Measurements from ENCODE around the gene TMEM145. TPM values are rescaled to one million over a fixed set of nuclear protein-coding genes. Genes with fewer than 3 reads are reported as not detected.

TMEM145 gene
- total RNA-seq, 2 experiments from 2014 or later = 1.8 TPM; not detected in 1

- DNase-seq (ENCODE audit: low spot score) = no peak
- Histone ChIP-seq H3K4me1 (ENCODE audit: insufficient read depth, low read length, poor library complexity, severe bottlenecking) (peaks cover 6% of the 10 kb centered on the region), H3K9me2 (ENCODE audit: insufficient read depth, low read length) (no peaks in the 10 kb centered on the region), H3K36me3 (ENCODE audit: insufficient read depth, low read length) (peaks cover 10% of the 10 kb centered on the region; the same call in 1 of the 2 replicates), H3K27ac (ENCODE audit: low read depth, low read length, poor library complexity, severe bottlenecking) (no peak overlapping the region), H3K4me3 (ENCODE audit: low read depth, low read length, poor library complexity, severe bottlenecking) (no peak overlapping the region), H4K20me1 (ENCODE audit: insufficient read depth, low read length) (no peaks in the 10 kb centered on the region), H2AFZ (ENCODE audit: low read length) (no peak overlapping the region), H3K79me2 (ENCODE audit: insufficient read depth, low read depth, low read length) (peaks cover 5% of the 10 kb centered on the region; the same call in 1 of the 2 replicates), H3K9me3 (ENCODE audit: low read length) (no peaks in the 10 kb centered on the region), H3K4me2 (ENCODE audit: low read length) (no peak overlapping the region)
- POLR2A ChIA-PET = no interaction called here
- TF ChIP-seq, protein P1, sequence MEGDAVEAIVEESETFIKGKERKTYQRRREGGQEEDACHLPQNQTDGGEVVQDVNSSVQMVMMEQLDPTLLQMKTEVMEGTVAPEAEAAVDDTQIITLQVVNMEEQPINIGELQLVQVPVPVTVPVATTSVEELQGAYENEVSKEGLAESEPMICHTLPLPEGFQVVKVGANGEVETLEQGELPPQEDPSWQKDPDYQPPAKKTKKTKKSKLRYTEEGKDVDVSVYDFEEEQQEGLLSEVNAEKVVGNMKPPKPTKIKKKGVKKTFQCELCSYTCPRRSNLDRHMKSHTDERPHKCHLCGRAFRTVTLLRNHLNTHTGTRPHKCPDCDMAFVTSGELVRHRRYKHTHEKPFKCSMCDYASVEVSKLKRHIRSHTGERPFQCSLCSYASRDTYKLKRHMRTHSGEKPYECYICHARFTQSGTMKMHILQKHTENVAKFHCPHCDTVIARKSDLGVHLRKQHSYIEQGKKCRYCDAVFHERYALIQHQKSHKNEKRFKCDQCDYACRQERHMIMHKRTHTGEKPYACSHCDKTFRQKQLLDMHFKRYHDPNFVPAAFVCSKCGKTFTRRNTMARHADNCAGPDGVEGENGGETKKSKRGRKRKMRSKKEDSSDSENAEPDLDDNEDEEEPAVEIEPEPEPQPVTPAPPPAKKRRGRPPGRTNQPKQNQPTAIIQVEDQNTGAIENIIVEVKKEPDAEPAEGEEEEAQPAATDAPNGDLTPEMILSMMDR (conservative IDR thresholded peaks at IDR 0.05; ENCODE audit: low read length) = no peak
- TF ChIP-seq EZH2phosphoT487 (IDR thresholded peaks at IDR 0.05; ENCODE audit: borderline replicate concordance, low read depth, low read length) = no peak
- CTCF ChIA-PET (ENCODE audit: unreplicated experiment) = no interaction called here
- no TSS peak for BruUV-seq (replicated peaks)
- intact Hi-C loops (cut with micrococcal nuclease; ENCODE audit: unreplicated experiment) = no loop called here
Measured at GRCh38 chr19:42332059-42332458, 18.9 kb downstream of the TMEM145 start.

DNA sequence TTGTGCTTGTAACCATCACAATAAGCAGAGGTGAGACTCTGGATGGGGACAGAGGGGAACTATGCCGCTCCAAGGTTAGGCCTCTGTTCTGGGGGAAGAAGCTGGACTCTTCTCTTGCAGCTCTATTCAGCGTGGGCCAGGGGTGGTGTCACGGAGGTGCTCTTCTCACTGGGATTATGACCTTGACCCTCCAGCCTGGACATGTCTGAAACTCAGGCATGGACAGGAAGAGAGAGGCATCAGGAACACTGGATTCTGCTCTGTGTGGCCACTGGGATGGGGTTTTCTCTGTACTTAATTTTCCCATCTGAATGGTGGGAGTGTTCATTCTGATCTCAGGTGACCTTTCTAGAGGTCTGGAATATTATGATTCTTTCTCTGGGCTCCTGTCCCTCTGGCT lies 19.9 kb downstream of the TMEM145 start:
- intact Hi-C loops (cut with micrococcal nuclease; ENCODE audit: unreplicated experiment) = no loop called here
- Histone ChIP-seq H3K9me3 (ENCODE audit: low read length) (no peaks in the 10 kb centered on the region), H3K9me2 (ENCODE audit: insufficient read depth, low read length) (no peaks in the 10 kb centered on the region), H3K27ac (ENCODE audit: low read depth, low read length, poor library complexity, severe bottlenecking) (no peak overlapping the region), H3K4me3 (ENCODE audit: low read depth, low read length, poor library complexity, severe bottlenecking) (no peak overlapping the region), H4K20me1 (ENCODE audit: insufficient read depth, low read length) (no peaks in the 10 kb centered on the region), H3K4me1 (ENCODE audit: insufficient read depth, low read length, poor library complexity, severe bottlenecking) (no peaks in the 10 kb centered on the region), H3K79me2 (ENCODE audit: insufficient read depth, low read depth, low read length) (no peaks in the 10 kb centered on the region), H2AFZ (ENCODE audit: low read length) (no peak overlapping the region), H3K4me2 (ENCODE audit: low read length) (no peak overlapping the region), H3K36me3 (ENCODE audit: insufficient read depth, low read length) (peaks cover 11% of the 10 kb centered on the region; the same call in 1 of the 2 replicates)
- TF ChIP-seq, protein P1 (conservative IDR thresholded peaks at IDR 0.05; ENCODE audit: low read length) = no peak
- TF ChIP-seq EZH2phosphoT487 (IDR thresholded peaks at IDR 0.05; ENCODE audit: borderline replicate concordance, low read depth, low read length) = no peak
- no TSS peak for BruUV-seq (replicated peaks)
- no peak for DNase-seq (ENCODE audit: low spot score)
- ChIA-PET POLR2A (interaction anchor here (0.6 kb wide), 1 partner anchor 236 kb away, joined by 8 read pairs; no protein-coding TSS in a partner anchor), CTCF (ENCODE audit: unreplicated experiment) (no interaction called here)

GRCh38 chr19:42333975-42334696 lies 21.0 kb downstream of the TMEM145 start:
- Histone ChIP-seq H3K9me3 (ENCODE audit: low read length) (no peaks in the 10 kb centered on the region), H3K27ac (ENCODE audit: low read depth, low read length, poor library complexity, severe bottlenecking) (no peak overlapping the region), H2AFZ (ENCODE audit: low read length) (no peak overlapping the region), H4K20me1 (ENCODE audit: insufficient read depth, low read length) (no peaks in the 10 kb centered on the region), H3K4me2 (ENCODE audit: low read length) (no peak overlapping the region), H3K36me3 (ENCODE audit: insufficient read depth, low read length) (peaks cover 11% of the 10 kb centered on the region; the same call in 1 of the 2 replicates), H3K4me3 (ENCODE audit: low read depth, low read length, poor library complexity, severe bottlenecking) (no peak overlapping the region), H3K4me1 (ENCODE audit: insufficient read depth, low read length, poor library complexity, severe bottlenecking) (no peaks in the 10 kb centered on the region), H3K79me2 (ENCODE audit: insufficient read depth, low read depth, low read length) (no peaks in the 10 kb centered on the region), H3K9me2 (ENCODE audit: insufficient read depth, low read length) (no peaks in the 10 kb centered on the region)
- no peak for DNase-seq (ENCODE audit: low spot score)
- BruUV-seq (replicated peaks) = no TSS peak
- intact Hi-C loops (cut with micrococcal nuclease; ENCODE audit: unreplicated experiment) = no loop called here
- ChIA-PET CTCF (ENCODE audit: unreplicated experiment) (no interaction called here), POLR2A (no interaction called here)
- no peak for TF ChIP-seq EZH2phosphoT487 (IDR thresholded peaks at IDR 0.05; ENCODE audit: borderline replicate concordance, low read depth, low read length)
- TF ChIP-seq, protein P1 (conservative IDR thresholded peaks at IDR 0.05; ENCODE audit: low read length) = no peak

Measured in OCI-LY7 (cell line).